ENCODE measurements around the gene MRGPRG.

Gene MRGPRG

DNA sequence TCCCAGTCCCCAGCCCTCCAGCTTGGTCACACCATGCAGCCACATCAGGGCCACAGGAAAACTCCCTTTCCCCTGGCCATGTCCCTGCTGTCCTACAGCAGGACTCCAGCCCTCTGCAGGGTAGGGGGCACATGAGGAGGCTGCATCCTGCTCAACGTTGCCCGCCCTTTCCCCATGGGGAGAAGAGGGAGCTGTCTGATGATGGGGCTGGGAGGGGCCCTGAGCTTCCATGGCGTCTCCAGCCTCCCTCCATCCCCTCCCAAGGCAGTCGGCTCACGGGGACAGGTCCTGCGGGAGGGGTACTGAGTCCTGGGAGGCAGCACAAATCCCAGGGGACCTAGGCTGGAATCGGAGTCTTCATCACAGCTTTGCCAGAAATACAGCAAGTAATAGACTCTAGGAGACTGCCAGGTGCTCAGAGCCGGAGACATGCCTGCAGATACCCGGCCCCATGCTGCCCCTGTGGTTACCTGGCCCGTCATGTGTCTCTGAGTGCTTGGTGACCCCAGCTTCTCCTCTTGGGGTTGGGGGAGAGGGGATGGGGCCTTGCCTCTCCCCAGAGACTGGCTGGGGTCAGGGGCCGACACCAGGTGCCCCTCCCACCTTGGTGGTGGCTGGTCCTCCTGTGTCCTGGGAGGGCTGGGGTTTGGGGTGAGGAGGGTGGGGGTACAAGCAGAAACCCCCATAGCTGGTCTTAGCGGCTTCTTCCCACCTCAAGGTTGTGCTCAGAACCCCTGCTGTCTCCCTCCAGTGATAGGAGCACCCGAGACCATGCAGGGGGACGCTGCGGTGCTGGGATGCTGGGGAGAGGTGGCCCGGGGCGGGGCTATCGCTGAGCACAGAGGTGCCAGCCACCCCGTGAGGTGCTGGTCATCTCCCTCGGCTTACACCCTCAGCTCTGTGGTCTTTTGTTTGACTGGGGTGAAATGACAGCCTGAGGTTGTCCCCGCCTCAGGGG is 11.3 kb upstream of the MRGPRG start:
- H3K4me3 ChIP-seq (ENCODE audit: low read length): no peak overlapping the region
- no peak for TF ChIP-seq ZNF274 (IDR thresholded peaks at IDR 0.05; ENCODE audit: low read depth, low read length)

DNA sequence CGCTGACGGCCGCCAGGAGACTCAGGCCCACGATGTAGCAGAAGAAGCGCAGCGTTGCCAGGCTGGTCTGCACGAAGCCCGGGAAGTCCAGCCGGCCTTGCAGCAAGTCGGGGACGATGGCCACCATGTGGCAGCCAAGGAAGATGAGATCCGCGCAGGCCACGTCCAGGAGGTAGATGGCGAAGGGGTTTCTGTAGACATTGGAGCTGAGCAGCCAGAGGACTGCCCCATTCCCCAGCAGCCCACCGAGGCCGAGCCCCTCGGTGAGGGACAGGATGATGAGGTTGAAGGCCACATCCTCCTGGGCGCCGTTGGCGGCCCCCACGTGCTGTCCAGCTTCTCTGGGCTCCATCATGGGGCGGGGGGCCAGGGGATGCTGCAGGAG is 9.8 kb upstream of the MRGPRG start:
- no peak for TF ChIP-seq ZNF274 (IDR thresholded peaks at IDR 0.05; ENCODE audit: low read depth, low read length)

DNA sequence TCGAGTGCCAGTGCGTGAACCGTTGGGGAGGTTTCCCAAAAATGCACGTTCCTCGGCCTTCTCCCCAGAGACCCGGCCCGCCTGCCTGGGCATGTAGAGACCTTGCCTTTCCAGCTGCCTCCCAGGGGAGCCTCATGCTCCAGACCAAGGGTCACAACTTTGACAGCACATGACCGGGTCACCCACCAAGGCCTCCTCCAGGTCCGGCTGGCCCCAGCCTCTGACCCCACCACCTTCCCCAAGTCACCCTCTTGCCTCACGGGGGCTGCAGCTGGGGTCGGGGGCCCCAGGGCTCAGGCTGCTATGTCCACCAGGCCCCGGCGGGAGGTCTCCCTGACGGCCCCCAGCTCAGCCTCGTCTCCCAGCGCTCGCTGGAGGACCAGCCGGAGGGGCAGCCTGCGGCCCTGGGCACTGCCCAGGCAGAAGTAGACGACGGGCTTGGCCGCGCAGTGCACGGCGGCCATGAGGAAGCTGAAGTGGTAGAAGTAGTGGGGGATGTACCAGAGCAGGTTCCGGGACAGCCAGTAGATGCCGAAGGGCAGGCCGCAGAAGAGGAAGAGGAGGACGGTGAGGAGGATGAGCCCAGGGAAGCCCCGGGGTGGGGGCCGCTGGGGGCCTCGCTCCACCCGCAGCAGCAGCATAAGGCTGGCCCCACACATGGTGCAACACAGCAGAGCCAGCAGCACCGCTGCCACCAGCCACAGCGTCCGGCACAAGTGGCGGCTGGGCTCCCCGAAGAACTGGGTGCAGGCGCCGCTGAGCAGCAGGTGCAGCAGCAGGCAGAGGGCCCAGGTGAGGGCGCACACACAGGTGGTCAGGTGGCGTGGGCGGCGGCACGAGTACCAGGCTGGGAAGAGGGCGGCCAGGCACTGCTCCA is 9.2 kb upstream of the MRGPRG start:
- no peak for TF ChIP-seq ZNF274 (IDR thresholded peaks at IDR 0.05; ENCODE audit: low read depth, low read length)
- no peak overlapping the region for H3K4me3 ChIP-seq (ENCODE audit: low read length)

More for the DNA sequence above, 9.8 kb upstream of the MRGPRG start:
- no peak overlapping the region for H3K4me3 ChIP-seq (ENCODE audit: low read length)

DNA sequence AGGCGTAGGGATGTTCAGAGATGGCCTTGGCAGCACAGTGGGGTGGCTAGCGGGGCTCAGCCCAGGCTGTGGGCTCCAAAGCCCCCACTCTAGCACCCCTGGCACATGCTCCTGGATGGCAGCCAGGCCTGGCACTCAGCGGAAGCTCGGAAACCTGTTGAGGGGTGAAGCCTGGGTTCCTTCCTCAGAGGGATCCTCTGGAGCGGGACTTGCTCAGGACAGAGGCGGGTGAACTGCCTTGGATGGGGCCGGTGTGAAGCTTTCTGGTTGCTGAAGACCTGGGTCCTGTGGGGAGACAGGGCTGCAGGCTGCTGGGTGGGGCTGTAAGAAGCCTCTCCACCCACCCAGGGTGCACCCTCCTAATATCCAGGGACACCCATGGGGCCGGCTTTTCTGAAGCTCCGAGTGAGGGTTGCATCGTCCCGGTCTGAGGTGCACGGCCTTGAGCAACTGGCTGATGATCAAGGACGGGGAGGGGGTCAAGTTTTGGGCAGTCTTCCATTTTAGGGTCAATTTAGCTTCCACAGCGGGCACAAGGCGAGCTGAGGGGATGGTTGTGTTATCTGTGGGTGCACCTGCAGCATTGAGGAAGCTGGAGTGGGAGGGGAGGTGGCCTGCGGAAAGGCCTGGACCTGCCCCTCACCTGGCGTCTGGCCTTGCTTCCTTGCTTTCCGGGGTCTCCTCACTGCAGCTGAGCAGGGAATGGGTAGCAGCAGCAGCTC is 8.4 kb upstream of the MRGPRG start:
- TF ChIP-seq ZNF274 (IDR thresholded peaks at IDR 0.05; ENCODE audit: low read depth, low read length): no peak
- H3K4me3 ChIP-seq (ENCODE audit: low read length): no peak overlapping the region

DNA sequence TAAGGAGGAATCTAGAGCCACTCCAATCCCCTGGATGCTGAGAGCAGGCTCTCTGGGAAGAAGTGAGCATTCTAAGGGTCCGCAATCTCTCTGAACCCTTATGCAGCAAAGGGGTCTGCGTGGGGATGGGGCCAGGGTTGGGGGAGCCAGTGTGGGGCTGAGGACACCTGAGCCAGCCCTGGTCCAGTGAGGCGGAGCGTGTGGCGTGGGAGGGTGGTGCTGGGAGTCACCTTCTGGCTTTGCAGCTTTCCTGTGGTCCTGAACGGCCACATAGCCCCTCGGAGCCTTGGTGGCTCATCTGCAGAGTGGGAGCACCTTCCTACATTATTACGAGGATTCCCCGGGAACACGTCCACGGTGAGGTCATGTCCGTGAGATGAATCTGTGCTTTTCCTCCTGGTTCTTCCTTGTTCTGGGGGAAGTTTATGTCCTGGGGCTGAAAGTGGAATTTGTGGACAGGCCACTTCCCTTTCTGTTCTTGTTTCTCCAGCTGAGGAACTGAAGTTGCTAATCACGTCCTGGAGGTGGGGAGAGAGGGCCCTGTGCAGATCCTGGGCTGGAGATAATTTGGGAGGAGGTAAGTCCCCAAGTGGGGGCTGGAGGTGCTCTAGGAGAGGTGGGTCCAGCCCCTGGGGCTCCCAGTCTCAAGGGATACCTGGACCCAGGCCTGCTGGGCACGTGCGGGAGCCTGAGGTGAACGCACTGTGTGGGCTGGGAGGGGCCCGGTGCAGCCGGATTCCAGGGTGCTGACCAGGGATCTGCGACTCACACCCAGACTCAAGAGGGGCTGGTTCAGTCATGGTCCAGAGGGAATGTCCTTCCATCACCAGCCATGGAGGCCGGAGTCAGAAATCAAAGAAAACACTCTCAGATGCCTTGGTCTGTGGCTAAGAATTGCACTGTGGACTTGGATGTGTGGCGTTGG is 7.5 kb upstream of the MRGPRG start:
- no peak for TF ChIP-seq ZNF274 (IDR thresholded peaks at IDR 0.05; ENCODE audit: low read depth, low read length)
- no peak overlapping the region for H3K4me3 ChIP-seq (ENCODE audit: low read length)

DNA sequence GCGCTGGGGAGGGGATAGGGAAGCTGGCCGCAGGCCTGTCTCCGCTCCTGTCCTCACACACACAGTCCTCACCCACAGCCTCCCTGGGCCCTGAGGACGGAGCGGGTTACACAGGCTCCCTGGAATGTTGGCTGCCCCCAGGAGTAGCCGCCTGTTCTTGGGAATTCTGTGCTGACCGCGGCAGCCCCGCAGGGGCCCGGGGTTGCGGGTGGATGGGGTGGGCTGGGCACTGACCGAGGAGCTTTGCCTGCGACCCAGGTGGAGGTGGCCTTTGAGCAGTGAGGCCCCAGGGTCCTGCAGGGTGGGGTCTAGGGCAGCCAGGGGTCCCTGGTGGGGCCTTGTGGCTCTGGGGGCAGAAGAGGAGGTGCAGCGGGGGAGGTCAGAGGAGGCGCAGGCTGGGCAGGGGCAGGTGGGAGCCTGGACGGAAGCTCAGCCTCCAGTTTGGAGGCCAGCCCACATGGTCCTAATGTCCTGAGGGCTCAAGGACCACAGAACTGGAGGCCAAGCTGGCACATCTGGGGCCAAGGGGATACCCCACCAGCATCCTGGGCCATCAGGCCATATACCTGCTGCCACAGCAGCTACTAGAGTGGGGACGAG is 6.6 kb upstream of the MRGPRG start:
- no peak for TF ChIP-seq ZNF274 (IDR thresholded peaks at IDR 0.05; ENCODE audit: low read depth, low read length)

DNA sequence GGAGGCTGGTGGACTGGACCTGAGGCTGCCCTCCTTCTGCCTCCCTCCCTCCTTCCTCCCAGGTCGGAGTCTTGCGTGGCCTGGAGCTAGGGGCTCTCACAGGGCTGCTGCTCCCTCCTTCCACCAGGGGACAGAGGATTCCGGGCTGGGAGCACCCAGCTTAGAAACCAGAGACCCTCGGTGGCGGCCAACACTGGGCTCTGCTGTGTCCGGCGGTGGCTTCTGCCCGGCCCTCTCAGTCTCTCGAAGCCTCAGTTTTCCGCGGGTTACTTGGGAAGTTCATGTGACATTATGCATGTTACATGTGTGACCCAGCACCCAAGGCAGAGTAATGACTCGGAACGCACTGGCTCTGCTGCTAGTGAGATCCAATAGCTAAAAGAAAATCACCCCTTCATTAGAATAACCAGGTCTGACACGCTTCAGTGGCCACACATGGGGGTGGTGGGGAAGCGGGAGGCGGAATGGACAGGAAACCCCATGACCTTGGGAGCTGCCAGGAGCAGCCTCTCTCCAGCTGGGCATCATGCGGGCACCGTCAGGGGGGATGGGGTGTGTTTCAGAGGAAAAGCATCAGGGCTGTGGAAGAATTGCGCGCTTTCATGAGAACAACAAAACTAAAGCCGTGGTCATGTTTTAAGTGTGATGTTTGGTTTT is 5.9 kb upstream of the MRGPRG start:
- no peak overlapping the region for H3K4me3 ChIP-seq (ENCODE audit: low read length)
- no peak for TF ChIP-seq ZNF274 (IDR thresholded peaks at IDR 0.05; ENCODE audit: low read depth, low read length)

More for the DNA sequence above, 6.6 kb upstream of the MRGPRG start:
- H3K4me3 ChIP-seq (ENCODE audit: low read length): no peak overlapping the region

DNA sequence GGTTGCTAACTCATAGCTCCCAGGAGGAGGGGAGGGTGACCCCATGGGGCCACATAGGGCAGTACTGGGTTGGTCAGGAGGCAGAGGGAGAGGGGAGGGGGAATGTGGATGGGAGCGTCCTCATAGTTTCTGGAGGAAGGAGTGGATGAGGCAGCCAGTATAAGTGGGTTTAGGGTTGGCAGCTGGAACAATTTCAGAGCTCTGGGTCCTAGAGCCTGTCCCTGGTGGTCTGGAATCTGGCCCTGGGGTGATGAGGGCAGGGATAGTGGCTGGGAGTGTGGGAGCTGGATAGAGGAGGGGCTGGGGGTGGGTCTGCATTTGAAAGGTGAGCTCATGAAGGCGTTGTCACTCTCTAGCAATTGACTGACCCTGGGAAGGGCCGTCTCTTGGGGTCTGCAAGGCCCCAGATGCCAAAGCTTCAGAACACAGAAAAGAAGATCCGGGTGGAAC is 5.3 kb upstream of the MRGPRG start:
- no peak for TF ChIP-seq ZNF274 (IDR thresholded peaks at IDR 0.05; ENCODE audit: low read depth, low read length)
- no peak overlapping the region for H3K4me3 ChIP-seq (ENCODE audit: low read length)

DNA sequence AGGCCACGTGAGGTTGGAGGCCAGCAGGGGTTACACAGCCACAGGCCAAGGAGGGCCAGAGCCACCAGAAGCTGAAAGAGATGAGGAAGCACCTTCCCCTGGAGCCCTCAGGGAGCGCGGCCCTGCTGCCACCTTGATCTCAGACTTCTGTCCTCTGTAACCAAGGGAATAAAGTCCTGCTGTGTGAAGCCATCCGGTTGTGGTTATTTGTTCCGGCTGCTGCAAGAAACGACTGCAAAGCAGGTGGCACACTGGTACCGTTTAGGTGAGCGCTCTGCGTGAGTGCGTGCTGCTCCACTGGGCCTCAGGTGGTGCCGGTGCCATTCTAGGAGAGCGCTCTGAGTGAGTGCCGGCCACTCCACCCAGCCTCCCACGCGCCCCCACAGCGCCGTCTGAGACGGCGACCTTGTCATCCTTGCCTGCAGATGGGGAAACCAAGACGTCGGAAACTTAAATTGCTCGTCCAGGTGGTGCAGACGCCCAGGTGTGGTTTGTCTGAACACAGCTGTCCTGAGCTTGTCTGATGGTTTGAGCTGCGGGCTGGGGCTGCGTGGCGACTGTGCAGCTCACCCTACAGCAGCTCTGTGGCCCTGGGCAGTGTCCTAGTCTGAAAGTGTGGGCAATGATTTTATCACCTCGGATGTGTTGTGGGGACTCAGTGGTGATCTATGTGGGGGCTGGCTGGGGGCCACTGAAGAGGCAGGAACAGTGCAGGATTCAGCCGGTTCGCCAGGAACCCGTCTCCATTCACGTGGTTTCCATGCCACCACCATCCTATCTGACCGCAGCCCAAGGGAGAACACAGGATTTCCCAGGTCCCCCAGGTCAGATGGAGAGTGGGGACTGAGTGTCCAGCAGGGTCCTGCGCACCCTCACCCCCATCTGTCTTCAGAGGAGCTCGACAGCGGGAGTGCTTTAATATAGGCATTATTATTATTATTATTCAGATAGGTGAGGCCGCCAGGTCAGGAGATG is 4.6 kb upstream of the MRGPRG start:
- no peak overlapping the region for H3K4me3 ChIP-seq (ENCODE audit: low read length)
- no peak for TF ChIP-seq ZNF274 (IDR thresholded peaks at IDR 0.05; ENCODE audit: low read depth, low read length)

DNA sequence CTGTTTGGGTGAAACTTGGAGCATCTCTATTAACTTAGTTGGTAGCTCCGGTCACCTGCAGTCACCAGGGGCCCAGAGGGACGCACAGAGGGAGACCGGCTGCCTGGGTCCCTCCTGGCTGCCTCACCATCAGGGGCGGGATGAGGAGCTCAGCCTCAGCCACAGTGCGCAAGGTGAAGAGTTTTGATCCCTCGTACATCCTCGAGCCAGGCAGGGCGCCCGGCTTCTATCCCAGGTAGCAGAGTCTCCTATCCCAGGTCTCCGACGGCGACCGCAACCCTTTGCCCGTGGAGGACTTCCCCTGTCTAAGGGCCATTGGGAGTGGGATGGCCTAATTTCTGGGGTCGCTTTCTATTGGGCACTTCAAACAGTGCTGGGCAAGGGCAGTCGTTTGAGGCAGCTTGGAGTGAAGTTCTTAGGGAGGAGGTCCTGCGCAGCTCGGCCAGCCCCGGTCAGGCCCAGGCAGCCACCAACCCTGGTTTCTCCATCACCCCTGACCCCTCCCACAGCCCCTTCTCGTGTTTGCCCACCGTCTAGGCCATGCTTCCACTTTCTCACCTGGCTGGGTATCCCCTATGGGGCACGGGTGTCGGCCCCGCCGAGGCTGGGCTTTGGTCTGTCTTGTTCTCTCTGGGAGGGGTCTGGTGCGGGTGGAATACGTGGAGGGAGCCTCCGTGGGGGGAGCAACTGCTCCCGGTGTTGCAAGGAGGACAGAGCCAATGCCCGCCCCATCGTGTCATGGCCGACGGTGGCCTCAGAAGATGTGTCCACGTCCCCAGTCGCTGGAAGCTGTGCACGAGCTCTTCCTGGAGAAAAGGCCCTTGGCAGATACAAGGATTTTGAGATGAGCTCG is 3.6 kb upstream of the MRGPRG start:
- H3K4me3 ChIP-seq (ENCODE audit: low read length): no peak overlapping the region
- no peak for TF ChIP-seq ZNF274 (IDR thresholded peaks at IDR 0.05; ENCODE audit: low read depth, low read length)

Data from GM08714 (cell line).